Measurements from ENCODE around the gene XPNPEP2.
"Not testable (repeated sequence)": the region's sequence is repeated elsewhere in the genome, so short reads cannot be mapped to it uniquely, and the experiment has no call there.

XPNPEP2 gene

GRCh38 chrX:129719931-129720530 is 18.7 kb upstream of the XPNPEP2 start:
- no peak for DNase-seq (ENCODE audit: low read depth)

- no peak for DNase-seq (ENCODE audit: low read depth)
These were observed 18.0 kb upstream of the XPNPEP2 start for GRCh38 chrX:129720741-129721140.

- DNase-seq (ENCODE audit: low read depth): no peak
These were observed 17.4 kb upstream of the XPNPEP2 start for GRCh38 chrX:129721414-129721813.

- DNase-seq (ENCODE audit: low read depth): no peak
These were observed 16.9 kb upstream of the XPNPEP2 start for GRCh38 chrX:129721870-129722269.

GRCh38 chrX:129723511-129723910 is 15.3 kb upstream of the XPNPEP2 start:
- DNase-seq (ENCODE audit: low read depth): no peak

- no peak for DNase-seq (ENCODE audit: low read depth)
These were observed 14.0 kb upstream of the XPNPEP2 start for GRCh38 chrX:129724754-129725153.

GRCh38 chrX:129726307-129727111 is 12.3 kb upstream of the XPNPEP2 start:
- peak; percentile 57 for DNase-seq (ENCODE audit: low read depth)

GRCh38 chrX:129728061-129728460 is 10.7 kb upstream of the XPNPEP2 start:
- DNase-seq (ENCODE audit: low read depth): no peak

GRCh38 chrX:129731228-129731627 is 7.6 kb upstream of the XPNPEP2 start:
- no peak for DNase-seq (ENCODE audit: low read depth)

GRCh38 chrX:129732857-129733256 is 5.9 kb upstream of the XPNPEP2 start:
- DNase-seq (ENCODE audit: low read depth): no peak

GRCh38 chrX:129733335-129733734 is 5.4 kb upstream of the XPNPEP2 start:
- DNase-seq (ENCODE audit: low read depth): no peak

- DNase-seq (ENCODE audit: low read depth): no peak
These were observed 2.3 kb upstream of the XPNPEP2 start for GRCh38 chrX:129736491-129736890.

- peak; percentile 78 for DNase-seq (ENCODE audit: low read depth)
These were observed 863 bp upstream of the XPNPEP2 start for GRCh38 chrX:129737916-129738315.

- DNase-seq (ENCODE audit: low read depth): no peak
These were observed 799 bp downstream of the XPNPEP2 start for GRCh38 chrX:129739578-129739977.

- DNase-seq (ENCODE audit: low read depth): no peak
These were observed 3.3 kb downstream of the XPNPEP2 start for GRCh38 chrX:129741880-129742758.

- DNase-seq (ENCODE audit: low read depth): not testable (repeated sequence)
These were observed 4.0 kb downstream of the XPNPEP2 start for GRCh38 chrX:129742759-129743152.

- no peak for DNase-seq (ENCODE audit: low read depth)
These were observed 5.0 kb downstream of the XPNPEP2 start for GRCh38 chrX:129743821-129744220.

- DNase-seq (ENCODE audit: low read depth): no peak
These were observed 6.1 kb downstream of the XPNPEP2 start for GRCh38 chrX:129744861-129745321.

- no peak for DNase-seq (ENCODE audit: low read depth)
These were observed 8.0 kb downstream of the XPNPEP2 start for GRCh38 chrX:129746557-129747470.

GRCh38 chrX:129747533-129747932 is 8.8 kb downstream of the XPNPEP2 start:
- no peak for DNase-seq (ENCODE audit: low read depth)

- DNase-seq (ENCODE audit: low read depth): peak; percentile 78
These were observed 9.5 kb downstream of the XPNPEP2 start for GRCh38 chrX:129748305-129748704.

All from iris pigment epithelial cell (primary cell).